Measurements from ENCODE around the gene MMS19.
A peak's percentile ranks its signal among the peaks of the same experiment; 100 is the strongest.
"Not testable (repeated sequence)": the region's sequence is repeated elsewhere in the genome, so short reads cannot be mapped to it uniquely, and the experiment has no call there.

Gene MMS19

DNA sequence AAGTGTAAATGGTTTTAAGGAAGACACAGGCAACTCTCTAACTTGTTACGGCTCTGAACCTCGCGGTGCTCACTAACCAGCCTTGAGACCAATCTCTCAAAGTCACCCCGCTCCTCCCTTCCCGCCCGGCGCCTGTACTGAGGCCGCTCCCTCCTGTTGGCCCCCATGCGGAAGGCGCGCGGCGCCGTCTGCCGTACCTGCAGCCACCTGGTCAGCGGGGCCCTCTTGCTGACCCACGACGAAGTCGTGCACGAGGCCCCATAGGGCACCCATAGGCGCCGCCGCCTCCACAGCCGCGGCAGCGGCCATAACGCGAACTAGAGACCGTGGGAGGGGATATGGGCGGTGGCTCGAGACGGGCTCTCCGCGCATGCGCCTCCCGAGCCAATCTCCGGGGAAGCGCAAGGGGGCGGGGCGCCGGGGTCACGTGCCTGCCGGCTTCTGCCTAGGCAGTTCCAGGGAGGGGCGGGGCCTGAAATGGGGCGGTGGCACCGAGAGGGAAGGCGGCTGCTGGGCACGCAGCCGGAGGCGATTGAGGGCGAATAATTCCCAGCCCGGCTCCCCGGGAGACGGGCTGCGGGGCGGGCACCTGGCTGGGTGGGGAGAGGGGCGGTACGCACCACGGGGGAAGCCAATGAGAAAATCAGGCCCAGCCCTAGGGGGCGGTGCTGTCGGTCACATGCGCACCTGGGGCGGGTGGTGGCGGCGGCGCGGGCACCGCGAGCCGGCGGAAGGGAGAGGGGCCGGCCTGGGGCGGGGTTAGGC, at the start of gene MMS19:
TSS of gene MMS19 (minus strand) at position 347 of the 765 bp plus-strand sequence. CDS start at position 309, 38 bp downstream.
- DNase-seq = peak; percentile 98 to 100

DNA sequence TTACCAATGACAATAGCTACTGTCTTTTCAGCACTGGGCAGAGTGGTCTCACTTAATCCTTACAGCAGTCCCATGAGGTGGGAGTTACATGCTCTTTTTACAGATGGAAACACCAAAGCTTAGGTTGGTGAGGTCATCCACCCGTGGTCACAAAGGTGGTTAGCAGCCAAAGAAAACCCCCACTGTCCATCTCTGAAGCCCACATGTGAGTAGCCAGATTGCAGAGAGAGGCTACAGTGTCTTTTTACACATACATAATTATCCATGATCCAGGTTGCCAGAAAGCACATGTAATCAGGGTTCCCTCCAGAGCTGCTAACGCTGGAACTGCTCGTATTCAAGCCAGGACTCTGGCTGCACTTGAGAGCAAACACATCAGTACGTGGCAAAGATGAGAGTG, 49.7 kb upstream of the MMS19 start:
- no peak for DNase-seq

DNA sequence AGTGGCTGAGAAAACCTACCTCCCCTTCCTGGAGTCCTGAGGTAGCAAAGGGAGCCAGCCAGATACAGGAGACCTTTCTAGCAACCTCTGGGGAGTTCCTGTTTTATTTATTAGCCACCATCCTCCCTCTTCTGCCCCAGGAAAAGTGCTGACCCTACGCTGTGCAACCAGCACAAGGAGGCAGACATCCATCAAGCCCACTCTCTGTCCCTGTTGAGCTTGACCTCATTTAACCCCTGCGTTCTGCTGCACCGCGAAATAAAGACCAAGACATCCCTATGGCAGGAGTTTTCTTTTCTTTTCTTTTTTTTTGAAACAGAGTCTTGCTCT, 49.0 kb upstream of the MMS19 start:
- no peak for DNase-seq

DNA sequence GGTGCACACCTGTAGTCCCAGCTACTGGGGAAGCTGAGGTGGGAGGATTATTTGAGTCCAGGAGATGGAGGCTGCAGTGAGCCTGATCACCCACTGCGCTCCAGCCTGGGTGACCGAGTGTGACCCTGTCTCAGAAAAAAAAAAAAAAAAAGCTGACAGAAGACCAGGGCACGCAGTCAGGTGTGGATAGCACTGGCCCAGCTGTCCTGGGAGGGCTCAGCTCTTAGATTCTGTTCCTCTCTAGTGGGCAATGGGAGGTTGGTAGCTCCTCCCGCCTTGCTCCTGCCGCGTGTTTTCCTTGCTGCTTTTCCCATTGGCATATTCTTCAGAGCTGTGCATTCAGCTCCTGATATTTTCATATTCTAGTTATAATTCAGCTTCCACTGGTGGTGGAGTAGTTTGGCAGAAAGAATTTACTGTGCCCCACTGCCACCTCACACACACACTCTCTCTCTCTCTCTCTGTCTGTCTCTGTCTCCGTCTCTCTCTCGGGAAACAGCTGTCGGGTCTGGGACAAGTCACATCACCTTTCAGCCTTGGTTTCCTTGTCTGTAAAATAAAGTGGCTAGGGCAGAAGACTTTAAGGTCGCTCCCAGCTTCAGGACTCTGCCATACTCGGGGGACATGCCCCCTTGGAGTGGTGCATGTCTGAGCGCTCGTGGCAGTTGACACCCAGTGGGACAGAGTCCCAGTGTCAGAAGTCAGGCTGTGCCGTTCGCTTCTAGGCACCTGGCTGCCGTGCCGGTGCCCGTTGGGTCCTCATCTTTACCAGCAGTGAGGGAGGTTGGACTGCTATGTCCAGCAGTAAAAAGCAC, 48.4 kb upstream of the MMS19 start:
- no peak for DNase-seq

GRCh38 chr10:97543025-97543546, 44.9 kb upstream of the MMS19 start:
- DNase-seq = peak; percentile 90 to 93

- DNase-seq = peak; percentile 72 to 79
Observed at GRCh38 chr10:97542169-97543024, 44.2 kb upstream of the MMS19 start.

DNA sequence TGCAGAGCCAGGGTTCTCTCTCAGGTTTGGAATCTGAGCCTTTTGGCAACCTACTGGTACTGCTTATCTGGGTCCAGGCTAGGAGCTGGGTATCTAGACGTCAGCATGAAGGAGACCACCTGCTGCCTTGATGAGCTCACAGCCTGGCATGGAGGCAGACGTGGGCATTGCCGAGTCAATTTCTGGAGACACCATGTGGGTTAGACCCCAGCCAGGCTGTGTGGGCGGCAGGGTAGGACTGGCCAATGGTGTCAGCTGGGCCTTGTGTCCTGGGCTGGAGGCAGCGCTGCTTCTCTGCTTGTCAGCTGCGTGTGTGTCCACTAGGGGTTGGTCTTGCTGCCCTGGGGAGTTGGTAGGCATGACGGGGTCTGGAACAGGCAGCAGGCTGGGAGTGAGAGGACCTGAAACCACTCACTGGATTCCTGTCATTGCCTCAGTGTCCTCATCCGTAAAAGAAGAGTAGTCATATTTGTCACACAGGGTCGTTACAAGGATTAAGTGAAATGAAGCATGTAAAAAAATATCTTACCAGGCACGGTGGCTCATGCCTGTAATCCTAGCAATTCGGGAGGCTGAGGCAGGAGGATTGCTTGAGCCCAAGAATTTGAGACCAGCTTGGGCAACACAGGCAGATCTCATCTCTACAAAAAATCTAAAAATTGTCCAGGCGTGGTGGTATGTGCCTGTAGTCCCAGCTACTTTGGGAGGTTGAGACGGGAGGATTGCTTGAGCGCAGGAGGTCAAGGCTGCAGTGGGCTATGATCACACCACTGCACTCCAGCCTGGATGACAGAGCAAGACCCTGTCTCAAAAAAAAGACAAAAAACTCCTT, 42.7 kb upstream of the MMS19 start:
- no peak for DNase-seq

DNA sequence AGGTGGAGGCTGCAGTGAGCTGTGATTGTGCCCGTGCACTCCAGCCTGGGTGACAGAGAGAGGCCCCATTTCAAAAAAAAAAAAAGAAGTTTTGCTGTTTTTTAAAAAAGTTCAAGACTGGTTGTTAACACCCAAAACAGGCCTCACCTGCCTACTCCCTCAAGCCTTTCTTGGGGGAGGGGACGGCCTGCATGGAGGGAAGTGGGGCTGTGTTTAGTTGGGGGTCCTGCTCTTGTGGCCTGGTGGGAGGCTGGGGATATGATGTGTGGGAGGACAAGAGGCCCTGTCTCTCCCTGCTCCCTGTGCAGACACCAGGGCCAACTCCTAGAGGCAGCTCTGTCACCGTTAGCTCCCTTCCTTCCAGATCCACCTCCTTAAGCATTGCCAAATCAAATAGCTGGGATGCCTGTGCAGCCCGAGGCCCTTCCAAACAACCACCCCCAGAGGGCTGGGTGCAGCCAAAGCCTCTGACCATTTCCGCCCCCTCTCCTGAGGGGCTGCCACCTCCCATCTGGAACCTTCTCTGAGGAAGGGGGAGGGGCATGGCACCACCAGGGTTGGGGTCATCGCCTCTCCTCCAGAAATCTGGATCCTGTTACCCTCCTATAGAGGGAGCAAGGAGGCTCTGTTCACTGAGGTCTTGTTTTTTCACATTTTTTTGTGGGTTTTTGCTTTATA, 41.4 kb upstream of the MMS19 start:
- DNase-seq = no peak

- no peak for DNase-seq
Observed at GRCh38 chr10:97538839-97539238, 40.6 kb upstream of the MMS19 start.

- no peak for DNase-seq
Observed at GRCh38 chr10:97538411-97538810, 40.2 kb upstream of the MMS19 start.

DNA sequence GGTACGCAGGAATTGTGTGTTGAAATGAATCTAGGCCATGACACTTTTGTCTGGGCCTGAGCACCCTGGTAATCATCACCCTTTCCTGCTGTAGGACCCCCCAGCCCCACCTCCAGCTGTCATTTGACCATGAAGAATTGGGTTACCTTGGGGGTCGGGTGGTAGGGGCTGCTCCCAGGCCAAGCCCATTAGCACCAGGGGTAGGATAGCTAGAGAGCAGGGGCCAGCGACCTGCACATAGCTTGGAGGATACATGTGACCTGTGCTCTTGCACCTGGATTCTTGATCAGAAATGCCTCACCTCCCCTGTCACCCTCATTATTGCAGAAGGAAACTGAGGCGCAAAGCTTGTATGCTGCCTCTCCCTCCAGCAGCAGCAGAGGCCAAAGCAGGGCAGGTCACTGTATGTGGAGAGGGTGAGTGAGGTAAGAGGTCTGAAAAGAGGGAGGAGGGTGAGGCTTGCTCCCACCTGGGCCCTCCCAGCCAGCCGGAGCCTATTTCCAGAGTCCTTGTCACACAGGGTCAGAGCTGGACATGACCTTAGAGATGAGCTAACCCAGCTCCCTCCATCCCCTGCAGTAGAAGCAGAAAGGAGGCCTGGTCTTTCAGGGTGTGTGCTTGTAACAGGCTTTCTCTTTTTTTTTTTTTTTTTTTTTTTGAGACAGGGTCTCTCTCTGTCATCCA, 39.1 kb upstream of the MMS19 start:
- DNase-seq = no peak

GRCh38 chr10:97534746-97535367, 36.6 kb upstream of the MMS19 start:
- peak; percentile 40 to 68 for DNase-seq

GRCh38 chr10:97533888-97534287, 35.7 kb upstream of the MMS19 start:
- DNase-seq = no peak

GRCh38 chr10:97532935-97533671, 34.9 kb upstream of the MMS19 start:
- no peak for DNase-seq

DNA sequence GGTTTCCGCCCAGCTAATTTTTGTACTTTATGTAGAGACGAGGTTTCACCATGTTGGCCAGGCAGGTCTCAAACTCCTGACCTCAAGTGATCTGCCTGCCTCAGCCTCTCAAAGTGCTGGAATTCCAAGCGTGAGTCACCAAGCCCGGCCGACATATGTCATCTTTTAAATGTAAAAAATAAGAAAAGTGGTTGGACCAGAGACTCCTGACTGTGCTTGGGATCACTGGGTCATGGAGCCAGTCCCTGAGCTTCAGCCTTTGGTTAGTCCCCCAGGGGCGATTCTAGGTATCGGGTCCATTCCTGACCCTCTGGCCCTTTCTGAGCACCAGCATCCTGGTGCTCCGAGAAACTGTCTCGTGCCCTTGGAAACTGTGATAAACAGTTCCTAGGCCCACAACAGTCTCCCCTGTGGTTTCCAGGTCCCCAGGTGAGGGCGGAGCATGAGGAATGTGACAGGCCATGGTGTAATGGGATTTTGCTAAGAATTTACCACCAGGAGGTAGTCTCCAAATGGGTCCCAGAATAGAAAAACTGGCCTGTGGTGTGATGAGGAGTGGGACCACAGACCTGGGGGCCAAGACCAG, 33.3 kb upstream of the MMS19 start:
- no peak for DNase-seq

DNA sequence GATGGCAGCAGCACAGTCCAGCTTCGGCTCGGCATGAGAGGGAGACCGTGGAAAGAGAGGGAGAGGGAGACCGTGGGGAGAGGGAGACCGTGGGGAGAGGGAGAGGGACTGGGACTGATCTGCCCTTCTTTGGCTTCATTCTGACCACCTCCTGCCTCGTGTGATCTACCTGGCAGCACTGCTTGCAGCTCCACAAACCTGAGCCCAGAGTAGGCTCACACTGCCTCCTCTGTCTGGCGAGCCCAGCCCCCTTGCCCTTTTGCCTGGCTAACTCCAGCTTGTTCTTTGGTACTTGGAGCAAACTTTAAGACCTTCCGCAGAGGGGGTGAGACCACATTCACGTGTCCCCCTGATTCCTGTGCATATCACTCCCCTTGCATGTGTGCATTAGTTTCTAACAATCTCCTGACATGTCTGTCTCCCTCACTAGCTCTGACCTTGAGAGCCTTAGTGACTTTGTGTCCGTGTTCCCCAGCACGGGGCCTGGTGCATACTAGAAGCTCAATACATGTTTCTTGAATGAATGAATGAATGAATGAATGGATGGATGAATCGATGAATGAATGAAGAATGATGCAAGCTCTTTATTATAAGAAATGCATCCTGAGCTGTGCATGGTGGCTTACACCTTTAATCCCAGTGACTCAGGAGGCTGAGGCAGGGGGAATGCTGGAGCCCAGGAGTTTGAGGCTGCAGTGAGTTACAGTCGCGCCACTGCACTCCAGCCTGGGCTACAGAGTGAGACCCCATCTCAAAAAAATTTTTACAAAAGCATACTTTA, 31.7 kb upstream of the MMS19 start:
- DNase-seq = no peak

DNA sequence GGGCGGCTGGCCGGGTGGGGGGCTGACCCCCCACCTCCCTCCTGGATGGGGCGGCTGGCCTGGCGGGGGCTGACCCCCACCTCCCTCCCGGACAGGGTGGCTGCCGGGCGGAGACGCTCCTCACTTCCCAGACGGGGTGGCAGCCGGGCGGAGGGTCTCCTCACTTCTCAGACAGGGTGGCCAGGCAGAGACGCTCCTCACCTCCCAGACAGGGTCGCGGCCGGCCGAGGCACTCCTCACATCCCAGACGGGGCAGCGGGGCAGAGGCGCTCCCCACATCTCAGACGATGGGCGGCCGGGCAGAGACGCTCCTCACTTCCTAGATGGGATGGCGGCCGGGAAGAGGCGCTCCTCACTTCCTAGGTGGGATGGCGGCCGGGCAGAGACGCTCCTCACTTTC, 30.7 kb upstream of the MMS19 start:
- not testable (repeated sequence) for DNase-seq

DNA sequence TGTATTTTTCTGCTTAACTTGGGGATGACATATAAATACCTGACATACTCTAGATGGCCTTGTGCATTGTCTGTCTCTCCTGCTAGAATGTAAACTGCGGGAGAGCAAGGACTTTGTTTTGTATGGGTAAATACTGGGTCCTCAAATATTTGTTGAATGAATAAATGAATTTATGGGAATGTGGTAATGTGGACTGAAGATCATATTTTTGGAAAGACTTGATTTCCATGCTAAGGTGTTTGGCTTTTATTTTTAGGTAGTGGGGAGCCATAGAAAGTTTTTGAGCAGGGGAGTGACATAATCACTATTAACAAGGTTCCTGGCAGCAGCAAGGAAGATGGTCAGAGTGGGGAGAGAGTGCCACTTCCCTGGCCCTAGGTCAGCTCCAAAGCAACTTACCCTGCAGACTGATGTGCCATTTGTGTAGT, 27.5 kb upstream of the MMS19 start:
- no peak for DNase-seq
